ENCODE results near the gene RPS14. TPM values are rescaled to one million over a fixed set of nuclear protein-coding genes. Genes with fewer than 3 reads are reported as not detected.
A peak's percentile ranks its signal among the peaks of the same experiment; 100 is the strongest.

Gene RPS14
- total and polyA plus RNA-seq, 2 of the 4 experiments (the other 2 are of a cell fraction), result 6,296 to 7,310 TPM

DNA sequence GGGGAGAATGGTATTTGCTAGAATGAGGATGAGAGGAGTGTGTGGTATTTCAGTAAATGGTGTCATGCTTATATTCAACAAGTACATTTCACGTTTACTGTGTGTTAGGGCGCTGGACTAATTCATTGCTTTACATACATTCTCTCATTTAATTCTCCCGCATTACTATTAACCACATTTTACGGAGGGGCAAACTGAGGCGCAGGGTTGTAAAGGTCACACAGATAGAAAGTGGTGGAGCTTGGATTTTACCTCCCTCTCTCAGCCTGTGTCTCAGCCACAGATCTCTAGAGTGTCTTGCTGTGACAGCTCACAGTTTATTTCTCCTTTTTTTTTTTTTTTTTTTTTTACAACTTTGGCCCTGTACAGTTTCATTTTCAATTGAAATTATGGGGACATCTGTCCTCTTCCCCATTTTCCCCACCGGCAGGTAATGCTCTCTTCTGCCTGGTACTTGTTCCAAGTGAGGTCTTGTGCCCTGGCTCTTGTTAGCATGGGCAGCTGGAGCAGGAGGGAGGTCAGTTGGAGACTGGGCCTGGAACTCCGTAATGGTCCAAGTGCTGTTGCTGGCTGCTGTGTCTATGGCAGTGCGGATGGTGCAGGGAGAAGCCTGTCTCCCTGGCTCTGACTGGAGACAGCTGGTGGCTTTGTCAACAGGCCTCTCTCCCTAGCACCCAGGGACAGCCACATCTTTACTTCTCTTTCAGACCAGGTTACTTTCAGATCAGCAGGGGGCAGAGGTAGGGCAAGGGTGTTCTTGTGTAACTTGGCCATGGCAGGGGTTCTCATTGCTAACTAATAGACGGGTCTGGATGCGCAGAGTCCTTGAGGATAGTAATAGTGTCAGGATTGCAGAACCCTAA, 37.9 kb upstream of the RPS14 start:
- WGBS, 2 experiments (ENCODE audit: extremely low coverage in 2 of 2, insufficient read length in 1 of 2), result no CpG with 5 or more reads among the region's 10 CpGs
- H3K36me3 ChIP-seq (ENCODE audit: control insufficient read depth, insufficient read depth, low read length), result peaks cover 3% of the 10 kb centered on the region; the same call in 1 of the 2 replicates
- CTCF ChIA-PET, result interaction anchor here (0.6 to 1.0 kb wide), 4 partner anchors 28 to 43 kb away, joined by 3 to 5 read pairs (median 4); no protein-coding TSS in a partner anchor
- no peaks in the 10 kb centered on the region for H3K27me3 ChIP-seq (ENCODE audit: control insufficient read depth, insufficient read depth, low read length)
- DNase-seq (peak; percentile 34), ATAC-seq (ENCODE audit: low read depth) (0 out of 2 replicates have a peak, but pooled peaks have one; percentile 0)
- H3K14ac ChIP-seq (replicated peaks; ENCODE audit: low read depth, low read length), result peak overlapping the region; percentile 82
- TF ChIP-seq MAZ (IDR thresholded peaks at IDR 0.05; ENCODE audit: borderline replicate concordance, low read depth, low read length) (no peak), RFX5 (IDR thresholded peaks at IDR 0.05; ENCODE audit: low read depth, low read length) (no peak), CTCF (conservative IDR thresholded peaks at IDR 0.05; ENCODE audit: low read depth, low read length) (peak; percentile 22; the same call in 1 of the 2 replicates), CEBPB (IDR thresholded peaks at IDR 0.05; ENCODE audit: low read depth, low read length) (no peak)
- TF ChIP-seq, protein P1, sequence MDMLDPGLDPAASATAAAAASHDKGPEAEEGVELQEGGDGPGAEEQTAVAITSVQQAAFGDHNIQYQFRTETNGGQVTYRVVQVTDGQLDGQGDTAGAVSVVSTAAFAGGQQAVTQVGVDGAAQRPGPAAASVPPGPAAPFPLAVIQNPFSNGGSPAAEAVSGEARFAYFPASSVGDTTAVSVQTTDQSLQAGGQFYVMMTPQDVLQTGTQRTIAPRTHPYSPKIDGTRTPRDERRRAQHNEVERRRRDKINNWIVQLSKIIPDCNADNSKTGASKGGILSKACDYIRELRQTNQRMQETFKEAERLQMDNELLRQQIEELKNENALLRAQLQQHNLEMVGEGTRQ (IDR thresholded peaks at IDR 0.05; ENCODE audit: low read depth, low read length), result no peak
- TF ChIP-seq, protein P2, sequence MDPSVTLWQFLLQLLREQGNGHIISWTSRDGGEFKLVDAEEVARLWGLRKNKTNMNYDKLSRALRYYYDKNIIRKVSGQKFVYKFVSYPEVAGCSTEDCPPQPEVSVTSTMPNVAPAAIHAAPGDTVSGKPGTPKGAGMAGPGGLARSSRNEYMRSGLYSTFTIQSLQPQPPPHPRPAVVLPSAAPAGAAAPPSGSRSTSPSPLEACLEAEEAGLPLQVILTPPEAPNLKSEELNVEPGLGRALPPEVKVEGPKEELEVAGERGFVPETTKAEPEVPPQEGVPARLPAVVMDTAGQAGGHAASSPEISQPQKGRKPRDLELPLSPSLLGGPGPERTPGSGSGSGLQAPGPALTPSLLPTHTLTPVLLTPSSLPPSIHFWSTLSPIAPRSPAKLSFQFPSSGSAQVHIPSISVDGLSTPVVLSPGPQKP (IDR thresholded peaks at IDR 0.05; ENCODE audit: borderline replicate concordance, low read depth, low read length), result no peak
- peak overlapping the region; percentile 80 for H2BK15ac ChIP-seq (ENCODE audit: low read depth, low read length)
- TSS peak; percentile 20 for BruUV-seq (replicated peaks)
- peak overlapping the region; percentile 33 for H2AK9ac ChIP-seq (replicated peaks; ENCODE audit: low read depth, low read length, poor library complexity)
- H3K18ac ChIP-seq (ENCODE audit: low read depth, low read length), result peak overlapping the region; percentile 96
- peak overlapping the region; percentile 79 for H2BK120ac ChIP-seq (ENCODE audit: low read depth, low read length)
- peak overlapping the region; percentile 65 for H2AFZ ChIP-seq (replicated peaks; ENCODE audit: low read length, poor library complexity)
- H2BK20ac ChIP-seq (ENCODE audit: low read depth, low read length), result peak overlapping the region; percentile 78
- peak overlapping the region; percentile 87 for H3K4ac ChIP-seq (ENCODE audit: low read depth, low read length)
- H4K5ac ChIP-seq (ENCODE audit: low read depth, low read length), result peak overlapping the region; percentile 72; the same call in 1 of the 2 replicates
- H4K20me1 ChIP-seq (ENCODE audit: insufficient read depth, low read length), result peaks cover 53% of the 10 kb centered on the region
- no peaks in the 10 kb centered on the region for H3K9me3 ChIP-seq (ENCODE audit: control insufficient read depth, insufficient read depth, low read length)
- peaks cover 20 to 62% of the 10 kb centered on the region in 2 experiments; a peak in 3 of 4 replicates for H3K79me1 ChIP-seq (ENCODE audit: low read depth in 1 of 2, low read length in 2 of 2)
- peak overlapping the region; percentile 100 for H3K27ac ChIP-seq (ENCODE audit: insufficient read depth, low read length)
- peak overlapping the region; percentile 99 for H3K4me3 ChIP-seq (ENCODE audit: insufficient read depth, low read depth, low read length)
- peak overlapping the region; percentile 10 to 89 for H4K8ac ChIP-seq (ENCODE audit: low read depth in 2 of 2, low read length in 2 of 2)
- POLR2A ChIA-PET (ENCODE audit: unreplicated experiment), result interaction anchor here (0.6 to 1.0 kb wide), 3 partner anchors 17 to 1080 kb away, joined by 3 to 16 read pairs (median 6); no protein-coding TSS in a partner anchor
- peak overlapping the region; percentile 94 for H4K91ac ChIP-seq (ENCODE audit: insufficient read depth, low read depth, low read length)
- peak overlapping the region; percentile 98 for H3K9ac ChIP-seq (ENCODE audit: low read depth, low read length)
- H3K4me1 ChIP-seq (ENCODE audit: control insufficient read depth, insufficient read depth, low read length), result peaks cover 47% of the 10 kb centered on the region
- in situ Hi-C loops (cut with MboI; ENCODE audit: low sequenced_read_pairs) (no loop called here), dilution Hi-C loops (cut with HindIII; ENCODE audit: low sequenced_read_pairs, unreplicated experiment) (no loop called here), intact Hi-C loops (cut with micrococcal nuclease) (loop anchor here (1.0 to 2.0 kb wide), 2 partner anchors 15 to 30 kb away; no protein-coding TSS in a partner anchor)
- H3K4me2 ChIP-seq (ENCODE audit: low read depth, low read length), result peak overlapping the region; percentile 88
- H3K56ac ChIP-seq (ENCODE audit: extremely low read depth, insufficient read depth, low read length), result peak overlapping the region; percentile 79
- H3K9me1 ChIP-seq (ENCODE audit: insufficient read depth, low read length), result peaks cover 22% of the 10 kb centered on the region
- peak overlapping the region; percentile 86 for H2AK5ac ChIP-seq (ENCODE audit: low read depth, low read length)
- H3K23ac ChIP-seq (ENCODE audit: low read depth, low read length), result peak overlapping the region; percentile 57
- peak overlapping the region; percentile 99 for H2BK5ac ChIP-seq (ENCODE audit: low read depth, low read length, poor library complexity, severe bottlenecking)
